Heart left ventricle (tissue), 13 donors: ENCODE results near the gene GRIN1.

ENCODE experiments used
- POLR2A ChIP-seq, 2 donors: fragments of 450-650 bp; IDR thresholded peaks; one replicate each; pipeline ENCODE4 v1.6.1; 2017; ENCODE audit warnings: antibody characterized with exemption in 2 of 2, mild to moderate bottlenecking in 2 of 2, moderate library complexity in 2 of 2
- TF ChIP-seq, protein P1 (sequence below), 12 donors: fragments of 200-600 bp; sonication (generic) in 4 of 12; IDR thresholded peaks; one replicate each; pipeline versions ENCODE4 v1.5.0 to v1.8.0; 2018 to 2022; ENCODE audit warnings: antibody characterized with exemption in 12 of 12, mild to moderate bottlenecking in 5 of 12
- donor health status: ischemic (EF 13 %, LVEDD 7.1; RV severe dilation, severe dysfunction).
- donor health status: DM: no; HTN: yes; CAD: no.
- donor health status: DM: no; HTN: no; CAD: no.
- donor health status: ischemic (EF 25% LVEDD 6.9; RV normal size, moderate dysfunction).
- donor health status: ischemic (EF 25% LVEDD 5.7; RV mildly dilated, moderate dysfunction).
- donor health status: ischemic (EF 35%, LVEDD 5.7; RV mildly dilated, moderate dysfunction).
- donor health status: nonischemic (EF 11% LVEDD 7.7; RV severe dilation, severe dysfunction).
- donor health status: DM: yes; HTN: yes; CAD: no.
- donor health status: PGD.
- donor health status: ischemic (EF 29% LVEDD 5.4; RV normal size, mild dysfunction).
- donor health status: nonischemic (EF 23%, LVEDD 6.1; RV moderate dilation, normal function).

DNA sequence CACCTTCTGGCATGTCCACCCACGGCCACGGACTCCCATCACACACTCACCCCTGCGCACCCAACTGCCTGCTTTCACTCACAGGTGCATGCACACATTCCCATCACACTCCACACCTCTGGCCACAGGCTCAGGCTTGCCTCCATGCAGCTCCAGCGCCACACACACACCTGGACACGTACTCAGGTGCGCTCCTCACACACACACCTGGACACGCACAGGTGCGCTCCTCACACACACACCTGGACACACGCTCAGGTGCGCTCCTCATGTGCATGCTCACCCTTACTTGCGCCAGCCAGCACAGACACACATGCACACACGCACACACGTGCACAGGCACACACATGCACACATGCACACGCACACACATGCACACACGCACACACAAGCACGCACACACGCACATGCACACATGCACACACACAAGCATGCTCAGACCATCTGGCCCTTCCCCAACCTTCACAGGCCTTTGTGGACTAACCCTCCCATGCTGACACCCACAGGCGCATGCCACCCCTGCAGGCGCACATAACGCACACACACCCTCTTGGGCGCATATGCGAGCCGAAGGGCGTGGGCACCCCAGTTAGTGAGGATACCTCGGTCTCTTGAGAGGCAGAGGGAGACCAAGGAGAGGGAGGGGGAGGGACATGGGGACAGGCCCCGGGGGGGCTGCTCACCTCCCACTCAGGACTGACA, 8.3 kb downstream of the GRIN1 start:
- TF ChIP-seq, protein P1, sequence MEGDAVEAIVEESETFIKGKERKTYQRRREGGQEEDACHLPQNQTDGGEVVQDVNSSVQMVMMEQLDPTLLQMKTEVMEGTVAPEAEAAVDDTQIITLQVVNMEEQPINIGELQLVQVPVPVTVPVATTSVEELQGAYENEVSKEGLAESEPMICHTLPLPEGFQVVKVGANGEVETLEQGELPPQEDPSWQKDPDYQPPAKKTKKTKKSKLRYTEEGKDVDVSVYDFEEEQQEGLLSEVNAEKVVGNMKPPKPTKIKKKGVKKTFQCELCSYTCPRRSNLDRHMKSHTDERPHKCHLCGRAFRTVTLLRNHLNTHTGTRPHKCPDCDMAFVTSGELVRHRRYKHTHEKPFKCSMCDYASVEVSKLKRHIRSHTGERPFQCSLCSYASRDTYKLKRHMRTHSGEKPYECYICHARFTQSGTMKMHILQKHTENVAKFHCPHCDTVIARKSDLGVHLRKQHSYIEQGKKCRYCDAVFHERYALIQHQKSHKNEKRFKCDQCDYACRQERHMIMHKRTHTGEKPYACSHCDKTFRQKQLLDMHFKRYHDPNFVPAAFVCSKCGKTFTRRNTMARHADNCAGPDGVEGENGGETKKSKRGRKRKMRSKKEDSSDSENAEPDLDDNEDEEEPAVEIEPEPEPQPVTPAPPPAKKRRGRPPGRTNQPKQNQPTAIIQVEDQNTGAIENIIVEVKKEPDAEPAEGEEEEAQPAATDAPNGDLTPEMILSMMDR (IDR thresholded peaks at IDR 0.05) = no peak
- no peak for TF ChIP-seq POLR2A (IDR thresholded peaks at IDR 0.05)
